PC-9 (cell line): Measurements from ENCODE around the gene EOMES. TPM values are rescaled to one million over a fixed set of nuclear protein-coding genes. Genes with fewer than 3 reads are reported as not detected.

Source experiments
- BruUV-seq: library from RNA; stranded (reverse); fragments of 400-500 nt; replicated peaks from 2 replicates; lab custom pipeline; 2021; lab: Mats Ljungman, UMichigan
- CTCF ChIA-PET: fragments of 300-600 bp; sonication (Branson Sonifier 250); formaldehyde crosslinking; loops from one replicate; lab custom pipeline; 2022; ENCODE audit warnings: antibody characterized with exemption; lab: Charles Lee
- POLR2A ChIA-PET: fragments of 300-600 bp; sonication (Branson Sonifier 250); formaldehyde crosslinking; loops from one replicate; lab custom pipeline; 2022; ENCODE audit warnings: antibody characterized with exemption; ENCODE audit not compliant: unreplicated experiment; lab: Charles Lee
- DNase-seq, 2 experiments: peaks; one replicate each; pipeline versions ENCODE4 v3.0.0 to v3.0.0-alpha.2; 2015 to 2022; ENCODE audit warnings: mixed read lengths in 1 of 2
- H2AFZ ChIP-seq: fragments of 200-600 bp; sonication (generic); 2 replicates; pipeline ENCODE4 v1.8.1; 2017; ENCODE audit warnings: antibody characterized with exemption
- H3F3A ChIP-seq: fragments of 200-600 bp; sonication (generic); 2 replicates; pipeline ENCODE4 v1.8.1; 2017; ENCODE audit warnings: antibody characterized with exemption, mild to moderate bottlenecking, low read depth; ENCODE audit not compliant: insufficient read depth
- H3K27ac ChIP-seq: fragments of 200-600 bp; sonication (generic); 2 replicates; pipeline ENCODE4 v1.6.1; 2016; ENCODE audit warnings: mixed run types
- H3K27me3 ChIP-seq: fragments of 200-600 bp; sonication (generic); 2 replicates; pipeline ENCODE4 v1.6.1; 2016; ENCODE audit warnings: low read depth, mixed run types; ENCODE audit not compliant: insufficient read depth
- H3K36me3 ChIP-seq: fragments of 200-600 bp; sonication (generic); 2 replicates; pipeline ENCODE4 v1.6.1; 2016; ENCODE audit warnings: low read depth, mixed run types
- H3K4me1 ChIP-seq: fragments of 200-600 bp; sonication (generic); replicated peaks from 2 replicates; pipeline ENCODE4 v1.6.1; 2016; ENCODE audit warnings: mixed run types; ENCODE audit not compliant: insufficient read depth
- H3K4me2 ChIP-seq: fragments of 200-600 bp; sonication (generic); 2 replicates; pipeline ENCODE4 v1.6.1; 2017; ENCODE audit warnings: mixed run types
- H3K4me3 ChIP-seq: fragments of 200-600 bp; sonication (generic); 2 replicates; pipeline ENCODE4 v1.6.1; 2016; ENCODE audit warnings: mixed run types
- H3K79me2 ChIP-seq: fragments of 200-600 bp; sonication (generic); 2 replicates; pipeline ENCODE4 v1.6.1; 2017; ENCODE audit warnings: low read depth, mixed run types
- H3K9me2 ChIP-seq: fragments of 200-600 bp; sonication (generic); 2 replicates; pipeline ENCODE4 v1.8.1; 2017; ENCODE audit warnings: mild to moderate bottlenecking; ENCODE audit not compliant: insufficient read depth
- H3K9me3 ChIP-seq: fragments of 200-600 bp; sonication (generic); 2 replicates; pipeline ENCODE4 v1.8.1; 2016; ENCODE audit warnings: low read depth; ENCODE audit not compliant: insufficient read depth
- H4K20me1 ChIP-seq: fragments of 200-600 bp; sonication (generic); 2 replicates; pipeline ENCODE4 v1.8.1; 2017; ENCODE audit not compliant: insufficient read depth
- EZH2 ChIP-seq: fragments of 200-600 bp; sonication (generic); IDR thresholded peaks from 2 replicates; pipeline ENCODE4 v1.8.0; 2017; ENCODE audit warnings: antibody characterized with exemption, low read depth
- intact Hi-C: fragments of 100-400 bp; cut with micrococcal nuclease; formaldehyde crosslinking; loops from one replicate; pipeline ENCODE4 v1.10.0; 2022; ENCODE audit not compliant: unreplicated experiment
- total RNA-seq: library from RNA; stranded (reverse); gene quantifications from 2 replicates; pipeline ENCODE4 v1.2.3, GENCODE V29; 2021
- TF ChIP-seq, protein P1 (sequence below): fragments of 200-600 bp; sonication (generic); conservative IDR thresholded peaks from 2 replicates; pipeline ENCODE4 v1.6.1; 2017; ENCODE audit warnings: mixed run types, antibody characterized with exemption, mild to moderate bottlenecking, moderate library complexity

Gene EOMES
- total RNA-seq, 1 experiment from 2014 or later: not detected

GRCh38 chr3:27685474-27685873 is 36.6 kb downstream of the EOMES start:
- Histone ChIP-seq H3K27ac (no peak overlapping the region), H3F3A (peaks cover 5% of the 10 kb centered on the region), H3K4me2 (no peak overlapping the region), H3K9me2 (no peaks in the 10 kb centered on the region), H2AFZ (no peak overlapping the region), H3K9me3 (no peaks in the 10 kb centered on the region), H3K36me3 (no peaks in the 10 kb centered on the region), H3K4me3 (no peak overlapping the region), H4K20me1 (no peaks in the 10 kb centered on the region), H3K27me3 (no peaks in the 10 kb centered on the region), H3K79me2 (no peaks in the 10 kb centered on the region), H3K4me1 (peaks cover 6% of the 10 kb centered on the region)
- BruUV-seq: no TSS peak
- POLR2A ChIA-PET: no interaction called here
- intact Hi-C loops: loop anchor here (10.0 kb wide), 1 partner anchor 551 kb away; no protein-coding TSS in a partner anchor
- TF ChIP-seq, protein P1, sequence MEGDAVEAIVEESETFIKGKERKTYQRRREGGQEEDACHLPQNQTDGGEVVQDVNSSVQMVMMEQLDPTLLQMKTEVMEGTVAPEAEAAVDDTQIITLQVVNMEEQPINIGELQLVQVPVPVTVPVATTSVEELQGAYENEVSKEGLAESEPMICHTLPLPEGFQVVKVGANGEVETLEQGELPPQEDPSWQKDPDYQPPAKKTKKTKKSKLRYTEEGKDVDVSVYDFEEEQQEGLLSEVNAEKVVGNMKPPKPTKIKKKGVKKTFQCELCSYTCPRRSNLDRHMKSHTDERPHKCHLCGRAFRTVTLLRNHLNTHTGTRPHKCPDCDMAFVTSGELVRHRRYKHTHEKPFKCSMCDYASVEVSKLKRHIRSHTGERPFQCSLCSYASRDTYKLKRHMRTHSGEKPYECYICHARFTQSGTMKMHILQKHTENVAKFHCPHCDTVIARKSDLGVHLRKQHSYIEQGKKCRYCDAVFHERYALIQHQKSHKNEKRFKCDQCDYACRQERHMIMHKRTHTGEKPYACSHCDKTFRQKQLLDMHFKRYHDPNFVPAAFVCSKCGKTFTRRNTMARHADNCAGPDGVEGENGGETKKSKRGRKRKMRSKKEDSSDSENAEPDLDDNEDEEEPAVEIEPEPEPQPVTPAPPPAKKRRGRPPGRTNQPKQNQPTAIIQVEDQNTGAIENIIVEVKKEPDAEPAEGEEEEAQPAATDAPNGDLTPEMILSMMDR: no peak
- no peak for TF ChIP-seq EZH2
- CTCF ChIA-PET: no interaction called here
- no peak for DNase-seq

GRCh38 chr3:27684302-27684701 is 37.8 kb downstream of the EOMES start:
- no peak for DNase-seq
- Histone ChIP-seq H3K36me3 (no peaks in the 10 kb centered on the region), H3K27me3 (no peaks in the 10 kb centered on the region), H3K27ac (no peak overlapping the region), H3K79me2 (no peaks in the 10 kb centered on the region), H4K20me1 (no peaks in the 10 kb centered on the region), H3F3A (peaks cover 5% of the 10 kb centered on the region), H3K4me1 (peaks cover 11% of the 10 kb centered on the region), H3K4me2 (no peak overlapping the region), H3K4me3 (no peak overlapping the region), H2AFZ (no peak overlapping the region), H3K9me2 (no peaks in the 10 kb centered on the region), H3K9me3 (no peaks in the 10 kb centered on the region)
- ChIA-PET CTCF (interaction anchor here (0.7 kb wide), 1 partner anchor 635 kb away, joined by 8 read pairs; no protein-coding TSS in a partner anchor), POLR2A (no interaction called here)
- BruUV-seq: no TSS peak
- intact Hi-C loops: loop anchor here (5.0 to 10.0 kb wide), 3 partner anchors 217 to 550 kb away; no protein-coding TSS in a partner anchor
- TF ChIP-seq, protein P1: no peak
- TF ChIP-seq EZH2: no peak

DNA sequence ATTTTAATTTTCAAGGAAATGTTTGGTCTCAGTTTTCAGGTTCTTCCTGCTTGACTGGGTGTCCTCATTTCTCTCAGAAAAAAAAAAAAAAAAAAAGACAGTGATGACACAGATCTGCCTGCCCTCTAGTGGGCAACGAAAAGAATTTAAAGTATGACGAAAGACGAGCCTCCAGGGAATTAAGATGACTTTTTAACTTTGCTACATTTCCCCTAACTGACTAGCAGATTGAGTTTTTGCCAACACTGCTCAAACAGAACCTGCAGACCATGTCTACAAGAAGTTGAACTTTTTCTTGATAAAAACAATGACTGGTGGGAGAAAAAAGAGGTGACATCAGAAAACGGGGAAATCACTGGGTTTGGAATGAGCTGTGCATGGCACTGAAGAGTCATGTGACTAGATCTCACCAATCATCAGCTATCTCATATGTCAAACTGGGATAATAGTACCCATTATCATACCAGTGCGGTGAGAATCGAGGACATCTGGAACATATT is 40.8 kb downstream of the EOMES start:
- 0 out of 2 replicates have a peak overlapping the region, but pooled peaks have one; percentile 4 for H3K4me3 ChIP-seq
- H3K27ac ChIP-seq: peak overlapping the region; percentile 76
- DNase-seq: peak in 1 of 2 experiments; percentile 83
- H3K4me2 ChIP-seq: peak overlapping the region; percentile 68
- H3F3A ChIP-seq: peaks cover 26% of the 10 kb centered on the region
- no TSS peak for BruUV-seq
- ChIA-PET CTCF (interaction anchor here (0.6 to 1.1 kb wide), 9 partner anchors 31 to 584 kb away, joined by 3 to 11 read pairs (median 7); no protein-coding TSS in a partner anchor), POLR2A (no interaction called here)
- no peaks in the 10 kb centered on the region for H3K27me3 ChIP-seq
- H3K36me3 ChIP-seq: no peaks in the 10 kb centered on the region
- intact Hi-C loops: loop anchor here (1.0 to 10.0 kb wide), 6 partner anchors 146 to 546 kb away; no protein-coding TSS in a partner anchor
- TF ChIP-seq EZH2: no peak
- TF ChIP-seq, protein P1: peak; percentile 81
- no peaks in the 10 kb centered on the region; the same call in 1 of the 2 replicates for H3K9me3 ChIP-seq
- no peaks in the 10 kb centered on the region for H4K20me1 ChIP-seq
- H3K79me2 ChIP-seq: no peaks in the 10 kb centered on the region
- 0 out of 2 replicates have a peak overlapping the region, but pooled peaks have one; percentile 77 for H2AFZ ChIP-seq
- no peaks in the 10 kb centered on the region for H3K9me2 ChIP-seq
- H3K4me1 ChIP-seq: peaks cover 34% of the 10 kb centered on the region
